Testis (tissue), 2 donors: Measurements from ENCODE around the gene MYO7B.

Source experiments
- CTCF ChIP-seq, 3 experiments: fragments of 450-650 bp in 2 of 3; fragments of 200-600 bp in 1 of 3; sonication (generic) in 1 of 3; IDR thresholded peaks; one replicate each; pipeline ENCODE4 v1.5.1; 2016 to 2019; ENCODE audit warnings: antibody characterized with exemption in 3 of 3, mild to moderate bottlenecking in 2 of 3, moderate library complexity in 1 of 3
- POLR2A ChIP-seq: fragments of 450-650 bp; IDR thresholded peaks from one replicate; pipeline ENCODE4 v1.6.1; 2017; ENCODE audit warnings: antibody characterized with exemption, mild to moderate bottlenecking, moderate library complexity

GRCh38 chr2:127585270-127585807 lies 49.9 kb downstream of the MYO7B start:
- no peak for TF ChIP-seq CTCF (IDR thresholded peaks at IDR 0.05)
- TF ChIP-seq POLR2A, result no peak
